Right cardiac atrium (tissue), 5 donors: ENCODE measurements around the gene KLK12. TPM values are rescaled to one million over a fixed set of nuclear protein-coding genes. Genes with fewer than 3 reads are reported as not detected.
A peak's percentile ranks its signal among the peaks of the same experiment; 100 is the strongest.

Experiments
- ATAC-seq, 2 donors: fragments of 200-7000 bp; cut with Tn5 transposase; one replicate each; pipeline versions ENCODE4 v1.8.0 to v1.9.1; 2020; ENCODE audit warnings: moderate library complexity in 2 of 2, mild to moderate bottlenecking in 1 of 2
- DNase-seq, 3 donors: peaks; one replicate each; pipeline ENCODE4 v3.0.0-alpha.2; 2020
- H3K27ac ChIP-seq: one replicate; pipeline ENCODE4 v1.5.1; 2013; ENCODE audit warnings: mild to moderate bottlenecking, low read length, control low read depth, moderate library complexity
- H3K27me3 ChIP-seq: one replicate; pipeline ENCODE4 v1.6.1; 2013; ENCODE audit not compliant: control insufficient read depth, insufficient read depth
- H3K4me1 ChIP-seq: one replicate; pipeline ENCODE4 v1.6.1; 2013; ENCODE audit warnings: low read length; ENCODE audit not compliant: control insufficient read depth, insufficient read depth
- H3K4me3 ChIP-seq: one replicate; pipeline ENCODE4 v1.5.1; 2013; ENCODE audit warnings: low read length, control low read depth
- H3K9me3 ChIP-seq: one replicate; pipeline ENCODE4 v1.6.1; 2013; ENCODE audit warnings: low read length; ENCODE audit not compliant: control insufficient read depth
- WGBS: extraction: QIAGEN DNeasy Blood & Tissue Kit; methylation state at CpG from one replicate; pipeline ENCODE4 v1.1.7; 2013; 5-methylcytosine and 5-hydroxymethylcytosine counted together
- intact Hi-C, 4 donors: fragments of 100-400 bp; cut with DNase I; formaldehyde crosslinking; loops; one replicate each; pipeline versions ENCODE4 v1.11.0 to v1.14.0; 2022 to 2023
- polyA plus RNA-seq: library from polyadenylated mRNA; stranded (reverse); fragments of 200-250 nt; gene quantifications from one replicate; pipeline ENCODE4 v1.2.3, GENCODE V29; 2013
- total RNA-seq, 4 donors: library from RNA; stranded (reverse); fragmentation: NEBNext Ultra II Directional; extraction: Animal tissue kit (Norgen Biotek cat#: 25700); gene quantifications; one replicate each; pipeline ENCODE4 v1.2.1, GENCODE V29; 2021
- donor health status: healthy with polysubstance abuse.
- donor health status: DM: no; HTN: yes; CAD: no.
- donor health status: DM: no; HTN: no; CAD: no.
- donor health status: DM: no; HTN: yes; CAD: no; lungs with severe emphysema.
- donor health status: DM: yes; HTN: yes; CAD: no.

KLK12 gene
- total and polyA plus RNA-seq, 5 donors, result not detected

- no peak overlapping the region for H3K27ac ChIP-seq
- 72% methylated on average over 4 of the region's 4 CpGs for WGBS
- H3K27me3 ChIP-seq, result no peaks in the 10 kb centered on the region
- ATAC-seq (no peak), DNase-seq (no peak)
- H3K9me3 ChIP-seq, result no peaks in the 10 kb centered on the region
- no peak overlapping the region for H3K4me3 ChIP-seq
- H3K4me1 ChIP-seq, result no peaks in the 10 kb centered on the region
- intact Hi-C loops, result no loop called here
These were observed 36.2 kb upstream of the KLK12 start for GRCh38 chr19:51071095-51071405.

- Histone ChIP-seq H3K4me1 (no peaks in the 10 kb centered on the region), H3K4me3 (no peak overlapping the region), H3K9me3 (no peaks in the 10 kb centered on the region), H3K27ac (no peak overlapping the region), H3K27me3 (no peaks in the 10 kb centered on the region)
- intact Hi-C loops, result no loop called here
- DNase-seq, result no peak
- no peak for ATAC-seq
- WGBS, result 81% methylated on average over 5 of the region's 5 CpGs
These were observed 35.7 kb upstream of the KLK12 start for GRCh38 chr19:51070334-51071094.

GRCh38 chr19:51066393-51067186 lies 31.8 kb upstream of the KLK12 start:
- Histone ChIP-seq H3K27me3 (no peaks in the 10 kb centered on the region), H3K4me1 (peaks cover 3% of the 10 kb centered on the region), H3K27ac (no peak overlapping the region), H3K4me3 (no peak overlapping the region), H3K9me3 (no peaks in the 10 kb centered on the region)
- ATAC-seq (no peak), DNase-seq (no peak)
- intact Hi-C loops, result no loop called here
- WGBS, result 58% methylated on average over 7 of the region's 7 CpGs

GRCh38 chr19:51065221-51065960 lies 30.6 kb upstream of the KLK12 start:
- WGBS, result 12% methylated on average over 25 of the region's 25 CpGs
- no peak overlapping the region for H3K27ac ChIP-seq
- peaks cover 3% of the 10 kb centered on the region for H3K4me1 ChIP-seq
- ATAC-seq, result peak; percentile 30 to 45
- DNase-seq, result no peak
- H3K9me3 ChIP-seq, result no peaks in the 10 kb centered on the region
- intact Hi-C loops, result no loop called here
- H3K27me3 ChIP-seq, result no peaks in the 10 kb centered on the region
- peak overlapping the region; percentile 27 for H3K4me3 ChIP-seq

- no peaks in the 10 kb centered on the region for H3K27me3 ChIP-seq
- peak; percentile 81 to 91 for ATAC-seq
- H3K4me1 ChIP-seq, result peaks cover 3% of the 10 kb centered on the region
- no peak within 1 kb of the TSS for H3K27ac ChIP-seq
- H3K4me3 ChIP-seq, result peak within 1 kb of the TSS; percentile 27
- H3K9me3 ChIP-seq, result no peaks in the 10 kb centered on the region
- DNase-seq, result peak; percentile 46 to 82 (median 76)
- WGBS, result 13% methylated on average over 38 of the region's 38 CpGs
- intact Hi-C loops, result no loop called here
These were observed 29.9 kb upstream of the KLK12 start, which contains the start of gene KLK13 for GRCh38 chr19:51064534-51065220. KLK13 (minus strand) TSS chr19:51065092; CDS start chr19:51065067, 25 bp downstream.

- ATAC-seq (no peak), DNase-seq (no peak)
- WGBS, result 92% methylated on average over 7 of the region's 7 CpGs
- H3K27me3 ChIP-seq, result no peaks in the 10 kb centered on the region
- no peaks in the 10 kb centered on the region for H3K9me3 ChIP-seq
- peaks cover 3% of the 10 kb centered on the region for H3K4me1 ChIP-seq
- no peak overlapping the region for H3K27ac ChIP-seq
- no peak overlapping the region for H3K4me3 ChIP-seq
- intact Hi-C loops, result no loop called here
These were observed 28.9 kb upstream of the KLK12 start for GRCh38 chr19:51063664-51064063.

- WGBS, result 0% methylated on average over 1 of the region's 1 CpG
- H3K4me1 ChIP-seq, result peaks cover 3% of the 10 kb centered on the region
- H3K4me3 ChIP-seq, result no peak overlapping the region
- H3K27me3 ChIP-seq, result no peaks in the 10 kb centered on the region
- DNase-seq (no peak), ATAC-seq (no peak)
- intact Hi-C loops, result no loop called here
- H3K9me3 ChIP-seq, result no peaks in the 10 kb centered on the region
- H3K27ac ChIP-seq, result no peak overlapping the region
These were observed 26.2 kb upstream of the KLK12 start for GRCh38 chr19:51060973-51061372.

GRCh38 chr19:51060336-51060735 lies 25.5 kb upstream of the KLK12 start:
- H3K27me3 ChIP-seq, result no peaks in the 10 kb centered on the region
- no peak for DNase-seq
- ATAC-seq, result no peak
- H3K9me3 ChIP-seq, result no peaks in the 10 kb centered on the region
- intact Hi-C loops, result no loop called here
- H3K4me3 ChIP-seq, result no peak overlapping the region
- 64% methylated on average over 4 of the region's 4 CpGs for WGBS
- H3K4me1 ChIP-seq, result peaks cover 3% of the 10 kb centered on the region
- no peak overlapping the region for H3K27ac ChIP-seq

- ATAC-seq (no peak), DNase-seq (no peak)
- no peak overlapping the region for H3K27ac ChIP-seq
- no peaks in the 10 kb centered on the region for H3K4me1 ChIP-seq
- WGBS, result 78% methylated on average over 7 of the region's 7 CpGs
- intact Hi-C loops, result no loop called here
- H3K27me3 ChIP-seq, result no peaks in the 10 kb centered on the region
- H3K4me3 ChIP-seq, result no peak overlapping the region
- H3K9me3 ChIP-seq, result no peaks in the 10 kb centered on the region
These were observed 24.9 kb upstream of the KLK12 start for GRCh38 chr19:51059715-51060114.

- DNase-seq (no peak), ATAC-seq (no peak)
- H3K27me3 ChIP-seq, result no peaks in the 10 kb centered on the region
- H3K9me3 ChIP-seq, result no peaks in the 10 kb centered on the region
- no peak overlapping the region for H3K4me3 ChIP-seq
- no peak overlapping the region for H3K27ac ChIP-seq
- no peaks in the 10 kb centered on the region for H3K4me1 ChIP-seq
- intact Hi-C loops, result no loop called here
These were observed 21.1 kb upstream of the KLK12 start for GRCh38 chr19:51055866-51056265.

GRCh38 chr19:51047031-51047335 lies 12.2 kb upstream of the KLK12 start:
- ATAC-seq (no peak), DNase-seq (no peak)
- H3K27me3 ChIP-seq, result no peaks in the 10 kb centered on the region
- H3K9me3 ChIP-seq, result no peaks in the 10 kb centered on the region
- no peak overlapping the region for H3K27ac ChIP-seq
- H3K4me1 ChIP-seq, result no peaks in the 10 kb centered on the region
- no peak overlapping the region for H3K4me3 ChIP-seq
- intact Hi-C loops, result no loop called here
- WGBS, result 14% methylated on average over 4 of the region's 4 CpGs
